ENCODE data around the gene APLP2.

DNA sequence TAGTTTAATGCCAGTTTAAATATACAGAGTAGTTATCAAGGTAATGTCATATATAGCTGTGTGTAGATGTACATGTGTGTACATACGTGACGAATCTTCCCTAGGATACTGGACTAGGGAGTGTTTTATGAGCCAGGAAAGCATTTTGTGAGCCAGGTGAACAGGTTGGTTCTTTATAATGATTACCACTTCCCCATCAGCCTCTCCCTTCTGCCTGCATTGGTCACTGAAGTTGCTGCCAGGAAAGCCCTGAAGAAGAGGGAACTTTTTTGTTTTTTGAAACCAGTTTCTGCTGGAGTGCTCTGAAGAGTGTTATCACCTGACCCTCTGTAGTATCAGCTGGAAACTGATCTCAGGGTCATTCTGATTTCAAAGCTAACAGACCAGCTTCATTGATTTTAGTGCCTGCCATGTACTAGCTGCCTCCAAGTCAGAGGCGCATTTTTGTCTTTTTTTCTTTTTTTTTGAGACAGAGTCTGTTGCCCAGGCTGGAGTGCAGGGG is 75.7 kb downstream of the APLP2 start:
- TF ChIP-seq, protein P1, sequence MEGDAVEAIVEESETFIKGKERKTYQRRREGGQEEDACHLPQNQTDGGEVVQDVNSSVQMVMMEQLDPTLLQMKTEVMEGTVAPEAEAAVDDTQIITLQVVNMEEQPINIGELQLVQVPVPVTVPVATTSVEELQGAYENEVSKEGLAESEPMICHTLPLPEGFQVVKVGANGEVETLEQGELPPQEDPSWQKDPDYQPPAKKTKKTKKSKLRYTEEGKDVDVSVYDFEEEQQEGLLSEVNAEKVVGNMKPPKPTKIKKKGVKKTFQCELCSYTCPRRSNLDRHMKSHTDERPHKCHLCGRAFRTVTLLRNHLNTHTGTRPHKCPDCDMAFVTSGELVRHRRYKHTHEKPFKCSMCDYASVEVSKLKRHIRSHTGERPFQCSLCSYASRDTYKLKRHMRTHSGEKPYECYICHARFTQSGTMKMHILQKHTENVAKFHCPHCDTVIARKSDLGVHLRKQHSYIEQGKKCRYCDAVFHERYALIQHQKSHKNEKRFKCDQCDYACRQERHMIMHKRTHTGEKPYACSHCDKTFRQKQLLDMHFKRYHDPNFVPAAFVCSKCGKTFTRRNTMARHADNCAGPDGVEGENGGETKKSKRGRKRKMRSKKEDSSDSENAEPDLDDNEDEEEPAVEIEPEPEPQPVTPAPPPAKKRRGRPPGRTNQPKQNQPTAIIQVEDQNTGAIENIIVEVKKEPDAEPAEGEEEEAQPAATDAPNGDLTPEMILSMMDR (IDR thresholded peaks at IDR 0.05; ENCODE audit: borderline replicate concordance, extremely low read depth, low read length, poor library complexity, severe bottlenecking): no peak
- TF ChIP-seq EZH2 (IDR thresholded peaks at IDR 0.05; ENCODE audit: borderline replicate concordance, low read depth, low read length, severe bottlenecking): no peak

Data from DND-41 (cell line).